ENCODE results near the gene RRBP1.
"Not testable (repeated sequence)": the region's sequence is repeated elsewhere in the genome, so short reads cannot be mapped to it uniquely, and the experiment has no call there.

RRBP1 gene

DNA sequence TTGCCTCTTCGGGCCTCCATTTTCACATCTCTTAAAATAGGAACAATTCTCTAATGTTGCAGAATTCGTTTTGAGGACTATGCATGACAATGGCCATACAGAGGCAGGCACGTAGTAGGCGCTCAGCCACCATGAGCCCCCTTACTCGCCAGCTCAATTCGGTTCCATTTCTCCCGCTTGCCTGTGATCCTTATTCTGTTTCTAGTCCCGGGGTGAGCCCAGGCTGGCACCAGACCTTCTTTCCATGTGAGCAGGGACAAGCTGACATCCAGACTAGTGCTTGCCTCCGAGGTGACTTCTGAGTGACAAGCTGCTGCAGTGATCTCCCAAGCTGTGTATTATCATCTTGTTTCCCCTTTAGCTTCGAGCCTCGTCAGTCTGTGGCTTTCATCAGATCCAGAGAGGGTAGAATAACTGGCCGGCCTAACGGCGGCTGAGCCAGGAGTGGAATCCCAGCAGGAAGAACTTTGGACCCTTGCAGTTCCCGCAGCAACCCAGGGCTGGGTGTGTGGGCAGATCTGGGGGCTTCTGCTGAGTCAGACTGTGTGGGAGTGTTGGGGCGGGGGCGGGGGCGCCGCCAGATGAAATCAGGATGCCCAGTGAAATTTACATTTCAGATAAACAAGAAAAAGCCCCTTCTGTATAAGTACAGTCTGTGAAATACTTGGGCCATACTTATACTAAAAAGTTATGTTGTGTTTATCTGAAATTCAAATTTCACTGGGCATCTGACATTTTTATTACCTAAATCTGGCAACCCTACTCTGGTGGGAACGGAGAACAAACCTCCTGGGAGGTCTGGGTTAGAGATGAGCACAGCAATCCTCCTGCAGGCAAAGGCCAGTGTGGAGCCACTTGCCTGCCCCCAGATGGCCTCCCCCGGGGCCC lies 28.6 kb upstream of the RRBP1 start:
- H3K79me2 ChIP-seq (ENCODE audit: insufficient read depth, low read length) = no peaks in the 10 kb centered on the region
- H3K4me3 ChIP-seq (ENCODE audit: low read depth, low read length, poor library complexity, severe bottlenecking) = no peak overlapping the region
- H3K9me2 ChIP-seq (ENCODE audit: low read depth, low read length) = no peaks in the 10 kb centered on the region
- no peaks in the 10 kb centered on the region for H3K9me3 ChIP-seq (ENCODE audit: low read length)
- no peaks in the 10 kb centered on the region for H3F3A ChIP-seq (ENCODE audit: insufficient read depth, low read length)
- no peak for TF ChIP-seq EZH2 (IDR thresholded peaks at IDR 0.05; ENCODE audit: borderline replicate concordance, low read length)
- TF ChIP-seq, protein P1, sequence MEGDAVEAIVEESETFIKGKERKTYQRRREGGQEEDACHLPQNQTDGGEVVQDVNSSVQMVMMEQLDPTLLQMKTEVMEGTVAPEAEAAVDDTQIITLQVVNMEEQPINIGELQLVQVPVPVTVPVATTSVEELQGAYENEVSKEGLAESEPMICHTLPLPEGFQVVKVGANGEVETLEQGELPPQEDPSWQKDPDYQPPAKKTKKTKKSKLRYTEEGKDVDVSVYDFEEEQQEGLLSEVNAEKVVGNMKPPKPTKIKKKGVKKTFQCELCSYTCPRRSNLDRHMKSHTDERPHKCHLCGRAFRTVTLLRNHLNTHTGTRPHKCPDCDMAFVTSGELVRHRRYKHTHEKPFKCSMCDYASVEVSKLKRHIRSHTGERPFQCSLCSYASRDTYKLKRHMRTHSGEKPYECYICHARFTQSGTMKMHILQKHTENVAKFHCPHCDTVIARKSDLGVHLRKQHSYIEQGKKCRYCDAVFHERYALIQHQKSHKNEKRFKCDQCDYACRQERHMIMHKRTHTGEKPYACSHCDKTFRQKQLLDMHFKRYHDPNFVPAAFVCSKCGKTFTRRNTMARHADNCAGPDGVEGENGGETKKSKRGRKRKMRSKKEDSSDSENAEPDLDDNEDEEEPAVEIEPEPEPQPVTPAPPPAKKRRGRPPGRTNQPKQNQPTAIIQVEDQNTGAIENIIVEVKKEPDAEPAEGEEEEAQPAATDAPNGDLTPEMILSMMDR (IDR thresholded peaks at IDR 0.05; ENCODE audit: low read length) = no peak
- no peaks in the 10 kb centered on the region for H4K20me1 ChIP-seq (ENCODE audit: insufficient read depth, low read length)
- H3K9ac ChIP-seq (ENCODE audit: low read length) = no peak overlapping the region
- no peak overlapping the region for H2AFZ ChIP-seq (ENCODE audit: low read length)
- H3K27me3 ChIP-seq (ENCODE audit: insufficient read depth, low read length) = peaks cover 3% of the 10 kb centered on the region; the same call in 1 of the 2 replicates
- H3K4me2 ChIP-seq (ENCODE audit: low read length) = no peak overlapping the region
- no peak overlapping the region for H3K27ac ChIP-seq (ENCODE audit: low read depth, low read length, poor library complexity, severe bottlenecking)
- no peaks in the 10 kb centered on the region for H3K36me3 ChIP-seq (ENCODE audit: insufficient read depth, low read length)
- H3K4me1 ChIP-seq (ENCODE audit: insufficient read depth, low read length, severe bottlenecking) = no peaks in the 10 kb centered on the region

DNA sequence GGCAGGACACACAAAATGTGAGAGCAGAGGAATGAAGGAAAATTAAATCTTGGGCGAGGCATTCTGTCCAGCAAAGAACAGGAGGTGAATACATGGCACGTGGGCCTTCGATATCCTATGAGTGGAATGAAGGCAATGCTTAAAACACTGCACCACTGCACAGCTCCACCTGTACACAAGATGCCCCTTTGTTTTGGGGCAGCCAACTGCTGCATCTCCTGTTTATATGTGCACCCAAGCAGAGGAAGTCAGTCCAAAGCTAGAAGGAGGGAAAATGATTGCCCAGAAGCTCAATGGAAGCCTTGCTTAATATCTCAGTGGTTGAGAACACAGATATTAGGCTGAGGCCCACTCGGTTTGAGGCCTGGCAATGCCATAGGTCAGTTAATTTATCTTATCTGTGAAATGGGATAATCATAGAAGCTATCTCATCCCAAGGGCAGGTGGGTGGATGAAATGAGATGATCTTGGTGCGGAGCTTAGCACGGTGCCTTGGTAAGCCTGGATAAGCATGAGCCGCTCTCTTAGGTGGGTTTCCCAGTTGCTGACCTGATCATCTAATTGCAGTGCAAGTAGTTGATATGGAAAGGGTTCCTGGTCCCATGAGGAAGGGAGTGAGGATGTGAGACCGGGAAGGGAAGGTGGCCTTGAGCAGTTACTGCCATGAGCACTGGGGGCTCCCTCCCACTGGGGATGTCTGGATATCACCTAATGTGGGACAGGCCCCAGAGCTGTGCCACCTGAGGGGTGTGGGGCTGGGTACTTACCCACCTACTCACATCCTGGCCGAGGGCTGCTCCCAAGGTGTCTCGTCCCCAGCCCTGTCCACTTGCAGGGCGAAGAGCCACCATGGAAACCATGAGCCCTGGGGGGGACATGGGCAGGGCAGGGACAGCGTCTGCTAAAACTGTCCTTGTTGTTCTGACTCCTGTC lies 27.6 kb upstream of the RRBP1 start:
- Histone ChIP-seq H3K9ac (ENCODE audit: low read length) (no peak overlapping the region), H3K4me3 (ENCODE audit: low read depth, low read length, poor library complexity, severe bottlenecking) (no peak overlapping the region), H3K4me1 (ENCODE audit: insufficient read depth, low read length, severe bottlenecking) (no peaks in the 10 kb centered on the region)

DNA sequence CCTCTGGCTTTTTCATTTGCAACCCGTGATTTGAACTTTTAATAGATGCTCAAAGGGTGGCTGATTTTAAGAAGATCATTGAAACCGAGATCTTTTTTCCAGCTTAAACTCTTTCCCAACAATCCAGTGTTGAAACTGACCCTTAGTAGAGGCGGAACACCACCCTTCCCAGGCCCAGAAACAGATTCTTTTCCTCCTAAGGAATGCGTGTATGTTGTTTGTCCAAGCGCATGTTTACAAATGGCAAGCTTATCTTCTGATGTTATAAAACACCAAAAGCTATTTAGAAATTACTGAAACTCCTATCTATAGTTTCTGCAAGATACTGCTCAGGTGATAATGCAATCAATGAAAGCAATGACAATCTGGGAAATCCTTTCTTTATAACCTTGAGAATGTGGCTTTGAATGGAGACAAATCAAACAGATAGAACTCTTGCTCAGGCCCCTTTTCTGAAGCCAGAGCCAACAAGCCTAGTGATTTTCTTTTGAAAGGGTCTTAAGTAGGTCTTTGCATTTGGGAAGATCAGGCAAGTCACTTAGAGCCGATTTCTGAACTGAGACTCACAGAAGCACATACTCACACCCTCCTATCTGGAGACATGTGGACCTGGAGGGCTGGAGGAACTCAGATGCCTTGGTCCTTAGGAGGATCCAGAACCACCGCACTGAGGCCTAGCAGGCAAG lies 26.8 kb upstream of the RRBP1 start:
- no peaks in the 10 kb centered on the region for H3K9me2 ChIP-seq (ENCODE audit: low read depth, low read length)
- H2AFZ ChIP-seq (ENCODE audit: low read length) = no peak overlapping the region
- no peaks in the 10 kb centered on the region for H3K36me3 ChIP-seq (ENCODE audit: insufficient read depth, low read length)
- no peaks in the 10 kb centered on the region for H3K9me3 ChIP-seq (ENCODE audit: low read length)
- H3K79me2 ChIP-seq (ENCODE audit: insufficient read depth, low read length) = no peaks in the 10 kb centered on the region
- H3K27me3 ChIP-seq (ENCODE audit: insufficient read depth, low read length) = peaks cover 3% of the 10 kb centered on the region; the same call in 1 of the 2 replicates
- no peak overlapping the region for H3K27ac ChIP-seq (ENCODE audit: low read depth, low read length, poor library complexity, severe bottlenecking)
- no peak for TF ChIP-seq EZH2 (IDR thresholded peaks at IDR 0.05; ENCODE audit: borderline replicate concordance, low read length)
- TF ChIP-seq, protein P1 (IDR thresholded peaks at IDR 0.05; ENCODE audit: low read length) = no peak
- H3K9ac ChIP-seq (ENCODE audit: low read length) = no peak overlapping the region
- H3F3A ChIP-seq (ENCODE audit: insufficient read depth, low read length) = no peaks in the 10 kb centered on the region
- no peaks in the 10 kb centered on the region for H4K20me1 ChIP-seq (ENCODE audit: insufficient read depth, low read length)
- no peaks in the 10 kb centered on the region for H3K4me1 ChIP-seq (ENCODE audit: insufficient read depth, low read length, severe bottlenecking)
- H3K4me3 ChIP-seq (ENCODE audit: low read depth, low read length, poor library complexity, severe bottlenecking) = no peak overlapping the region
- no peak overlapping the region for H3K4me2 ChIP-seq (ENCODE audit: low read length)

More for the DNA sequence above, 27.6 kb upstream of the RRBP1 start:
- H3K36me3 ChIP-seq (ENCODE audit: insufficient read depth, low read length) = no peaks in the 10 kb centered on the region
- TF ChIP-seq, protein P1 (IDR thresholded peaks at IDR 0.05; ENCODE audit: low read length) = no peak
- TF ChIP-seq EZH2 (IDR thresholded peaks at IDR 0.05; ENCODE audit: borderline replicate concordance, low read length) = no peak
- no peaks in the 10 kb centered on the region for H4K20me1 ChIP-seq (ENCODE audit: insufficient read depth, low read length)
- H2AFZ ChIP-seq (ENCODE audit: low read length) = no peak overlapping the region
- H3F3A ChIP-seq (ENCODE audit: insufficient read depth, low read length) = no peaks in the 10 kb centered on the region
- H3K27me3 ChIP-seq (ENCODE audit: insufficient read depth, low read length) = peaks cover 3% of the 10 kb centered on the region; the same call in 1 of the 2 replicates
- H3K4me2 ChIP-seq (ENCODE audit: low read length) = no peak overlapping the region
- no peak overlapping the region for H3K27ac ChIP-seq (ENCODE audit: low read depth, low read length, poor library complexity, severe bottlenecking)
- no peaks in the 10 kb centered on the region for H3K79me2 ChIP-seq (ENCODE audit: insufficient read depth, low read length)
- H3K9me2 ChIP-seq (ENCODE audit: low read depth, low read length) = no peaks in the 10 kb centered on the region
- H3K9me3 ChIP-seq (ENCODE audit: low read length) = no peaks in the 10 kb centered on the region

DNA sequence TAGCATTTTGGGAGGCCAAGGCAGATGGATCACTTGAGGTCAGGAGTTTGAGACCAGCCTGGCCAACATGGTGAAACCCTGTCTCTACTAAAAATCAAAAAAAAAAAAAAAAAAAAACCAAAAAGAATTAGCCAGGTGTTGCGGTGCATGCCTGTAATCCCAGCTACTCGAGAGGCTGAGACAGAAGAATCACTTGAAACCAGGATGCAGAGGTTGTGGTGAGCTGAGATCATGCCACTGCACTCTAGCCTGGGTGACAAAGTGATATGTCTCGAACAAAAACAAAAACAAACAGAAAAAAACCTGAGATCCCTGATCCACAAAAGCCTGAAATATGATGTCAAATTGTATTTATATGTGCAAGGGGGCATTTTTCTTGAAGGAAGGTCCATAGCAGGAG lies 25.9 kb upstream of the RRBP1 start:
- H4K20me1 ChIP-seq (ENCODE audit: insufficient read depth, low read length); H3K4me2 ChIP-seq (ENCODE audit: low read length); H3K4me3 ChIP-seq (ENCODE audit: low read depth, low read length, poor library complexity, severe bottlenecking); H3K9ac ChIP-seq (ENCODE audit: low read length); H3K27me3 ChIP-seq (ENCODE audit: insufficient read depth, low read length); H3K27ac ChIP-seq (ENCODE audit: low read depth, low read length, poor library complexity, severe bottlenecking); H3K9me2 ChIP-seq (ENCODE audit: low read depth, low read length); H2AFZ ChIP-seq (ENCODE audit: low read length); H3K9me3 ChIP-seq (ENCODE audit: low read length); H3K4me1 ChIP-seq (ENCODE audit: insufficient read depth, low read length, severe bottlenecking); H3F3A ChIP-seq (ENCODE audit: insufficient read depth, low read length); H3K36me3 ChIP-seq (ENCODE audit: insufficient read depth, low read length); H3K79me2 ChIP-seq (ENCODE audit: insufficient read depth, low read length): not testable (repeated sequence)

Measured in OCI-LY1 (cell line).